ENCODE results near the gene FBXO38. TPM values are rescaled to one million over a fixed set of nuclear protein-coding genes. Genes with fewer than 3 reads are reported as not detected.

Gene FBXO38
- total and polyA plus RNA-seq, 2 of the 13 experiments (the other 11 are each of a cell fraction or from before 2014, with no cell fraction given): 24.8 to 35.9 TPM

GRCh38 chr5:148384380-148384737 lies 601 bp downstream of the FBXO38 start (continued):
- TF ChIP-seq THRA (CRISPR knock-in tag; IDR thresholded peaks at IDR 0.05; ENCODE audit: borderline replicate concordance) (0 out of 2 replicates have a peak, but pooled peaks have one; percentile 17), MTF1 (CRISPR knock-in tag; IDR thresholded peaks at IDR 0.05) (no peak), ZNF333 (CRISPR knock-in tag; IDR thresholded peaks at IDR 0.05; ENCODE audit: borderline replicate concordance) (no peak), ZNF414 (CRISPR knock-in tag; IDR thresholded peaks at IDR 0.05) (0 out of 2 replicates have a peak, but pooled peaks have one; percentile 22), ZNF781 (CRISPR knock-in tag; IDR thresholded peaks at IDR 0.05; ENCODE audit: borderline replicate concordance, not compliant biosample characterization) (no peak), ASH2L (IDR thresholded peaks at IDR 0.05; ENCODE audit: insufficient read length, low read depth, low read length) (peak; percentile 16), ZNF468 (CRISPR knock-in tag; IDR thresholded peaks at IDR 0.05) (no peak), TMF1 (CRISPR knock-in tag; IDR thresholded peaks at IDR 0.05; ENCODE audit: low read depth) (no peak), ISX (CRISPR knock-in tag; conservative IDR thresholded peaks at IDR 0.05) (no peak), ZC3H13 (CRISPR knock-in tag; IDR thresholded peaks at IDR 0.05) (no peak), TAF1 (CRISPR knock-in tag; IDR thresholded peaks at IDR 0.05) (no peak), YY1 (IDR thresholded peaks at IDR 0.05; ENCODE audit: insufficient read depth, insufficient replicate concordance, low read depth, low read length) (no peak), TOPORS (CRISPR knock-in tag; IDR thresholded peaks at IDR 0.05) (no peak), NAIF1 (CRISPR knock-in tag; IDR thresholded peaks at IDR 0.05; ENCODE audit: borderline replicate concordance) (0 out of 2 replicates have a peak, but pooled peaks have one; percentile 33), GATA4 (IDR thresholded peaks at IDR 0.05; ENCODE audit: borderline replicate concordance, low read depth) (no peak), DPF2 (CRISPR knock-in tag; IDR thresholded peaks at IDR 0.05; ENCODE audit: borderline replicate concordance, low read depth) (no peak), BRCA1 (CRISPR knock-in tag; IDR thresholded peaks at IDR 0.05) (no peak), AGO1 (IDR thresholded peaks at IDR 0.05; ENCODE audit: low read depth, low read length, poor library complexity, severe bottlenecking) (no peak), DR1 (CRISPR knock-in tag; IDR thresholded peaks at IDR 0.05) (0 out of 2 replicates have a peak, but pooled peaks have one; percentile 7), JDP2 (CRISPR knock-in tag; IDR thresholded peaks at IDR 0.05; ENCODE audit: borderline replicate concordance) (no peak), PITX1 (CRISPR knock-in tag; IDR thresholded peaks at IDR 0.05) (0 out of 2 replicates have a peak, but pooled peaks have one; percentile 6), FOXP4 (CRISPR knock-in tag; IDR thresholded peaks at IDR 0.05) (no peak), FOXA3 (CRISPR knock-in tag; IDR thresholded peaks at IDR 0.05) (no peak), ZBTB21 (CRISPR knock-in tag; IDR thresholded peaks at IDR 0.05) (no peak), BCL3 (CRISPR knock-in tag; IDR thresholded peaks at IDR 0.05) (no peak), ZMYM3 (CRISPR knock-in tag; IDR thresholded peaks at IDR 0.05) (peak; percentile 50; the same call in 1 of the 2 replicates)

Data from HepG2 (cell line).